Fibroblast of pulmonary artery (primary cell): ENCODE results near the gene RAP1GAP2.

Source experiments
- DNase-seq: peaks from one replicate; pipeline ENCODE4 v3.0.0-alpha.2; 2010; ENCODE audit warnings: low read depth
- H3K4me3 ChIP-seq: replicated peaks from 2 replicates; pipeline ENCODE4 v1.5.1; 2011; ENCODE audit warnings: low read depth, mild to moderate bottlenecking, control low read depth, low read length, moderate library complexity
- CTCF ChIP-seq: IDR thresholded peaks from 2 replicates; pipeline ENCODE4 v1.5.1; 2011; ENCODE audit warnings: mild to moderate bottlenecking, control low read depth, low read length, inconsistent platforms; ENCODE audit errors: missing control alignments

Gene RAP1GAP2

GRCh38 chr17:2869604-2870003 lies 73.4 kb downstream of the RAP1GAP2 start:
- no peak for TF ChIP-seq CTCF
- H3K4me3 ChIP-seq = no peak overlapping the region
- DNase-seq = no peak

GRCh38 chr17:2871205-2871604 lies 75.0 kb downstream of the RAP1GAP2 start:
- no peak for TF ChIP-seq CTCF
- H3K4me3 ChIP-seq = no peak overlapping the region
- no peak for DNase-seq

- H3K4me3 ChIP-seq = no peak overlapping the region
- no peak for TF ChIP-seq CTCF
- no peak for DNase-seq
Measured at GRCh38 chr17:2871720-2872119, 75.5 kb downstream of the RAP1GAP2 start.

- H3K4me3 ChIP-seq = no peak overlapping the region
- no peak for TF ChIP-seq CTCF
- DNase-seq = no peak
Measured at GRCh38 chr17:2872282-2872681, 76.0 kb downstream of the RAP1GAP2 start.

- TF ChIP-seq CTCF = no peak
- DNase-seq = no peak
- H3K4me3 ChIP-seq = no peak overlapping the region
Measured at GRCh38 chr17:2874189-2874686, 78.0 kb downstream of the RAP1GAP2 start.

GRCh38 chr17:2875608-2876007 lies 79.4 kb downstream of the RAP1GAP2 start:
- no peak for TF ChIP-seq CTCF
- no peak for DNase-seq

GRCh38 chr17:2876467-2876866 lies 80.2 kb downstream of the RAP1GAP2 start:
- no peak for DNase-seq
- H3K4me3 ChIP-seq = no peak overlapping the region
- no peak for TF ChIP-seq CTCF

More at GRCh38 chr17:2875608-2876007, 79.4 kb downstream of the RAP1GAP2 start:
- no peak overlapping the region for H3K4me3 ChIP-seq
